ENCODE measurements around the gene SSU72.
A peak's percentile ranks its signal among the peaks of the same experiment; 100 is the strongest.

Gene SSU72

GRCh38 chr1:1564268-1564667, 10.4 kb downstream of the SSU72 start:
- Histone ChIP-seq H3K27me3 (ENCODE audit: insufficient read depth, low read length) (no peaks in the 10 kb centered on the region), H3K36me3 (ENCODE audit: control insufficient read depth in 1 of 2, insufficient read depth in 2 of 2, low read length in 2 of 2) (peaks cover 50 to 58% of the 10 kb centered on the region in 2 experiments), H4K91ac (ENCODE audit: low read depth, low read length) (no peak overlapping the region)

GRCh38 chr1:1563688-1564087, 11.0 kb downstream of the SSU72 start:
- H3K79me1 ChIP-seq (ENCODE audit: low read length) = no peaks in the 10 kb centered on the region
- H3K4ac ChIP-seq (ENCODE audit: low read depth, low read length) = peak overlapping the region; percentile 22
- WGBS (ENCODE audit: extremely low coverage, insufficient coverage, insufficient read length) = no CpG with 5 or more reads among the region's 12 CpGs
- H3K27me3 ChIP-seq (ENCODE audit: insufficient read depth, low read length) = no peaks in the 10 kb centered on the region
- no peak overlapping the region for H3K23ac ChIP-seq (ENCODE audit: low read length)
- no peaks in the 10 kb centered on the region for H3K9me3 ChIP-seq (ENCODE audit: insufficient read depth, low read depth, low read length)
- no peak overlapping the region for H4K8ac ChIP-seq (ENCODE audit: low read depth, low read length)
- no peak overlapping the region for H2BK12ac ChIP-seq (ENCODE audit: low read length)
- H3K79me2 ChIP-seq (ENCODE audit: control insufficient read depth, insufficient read depth, low read length, poor library complexity) = peaks cover 13% of the 10 kb centered on the region
- H3K36me3 ChIP-seq (ENCODE audit: control insufficient read depth in 1 of 2, insufficient read depth in 2 of 2, low read length in 2 of 2) = peaks cover 48 to 58% of the 10 kb centered on the region in 2 experiments
- H3K4me2 ChIP-seq (ENCODE audit: low read length) = no peak overlapping the region
- H2AFZ ChIP-seq (ENCODE audit: insufficient read depth, low read length, poor library complexity) = no peak overlapping the region
- H2BK5ac ChIP-seq (ENCODE audit: low read depth, low read length, poor library complexity) = no peak overlapping the region
- no peak overlapping the region for H4K91ac ChIP-seq (ENCODE audit: low read depth, low read length)
- peaks cover 2% of the 10 kb centered on the region in 2 experiments for H3K4me1 ChIP-seq (ENCODE audit: control insufficient read depth in 1 of 2, insufficient read depth in 2 of 2, low read length in 2 of 2)
- no peak overlapping the region for H3K27ac ChIP-seq (ENCODE audit: low read depth, low read length)
- no peak overlapping the region for H3K14ac ChIP-seq (ENCODE audit: low read length)
- H2AK5ac ChIP-seq (ENCODE audit: low read length) = no peak overlapping the region
- H3K9ac ChIP-seq (ENCODE audit: low read length) = no peak overlapping the region
- no peak overlapping the region for H3K4me3 ChIP-seq (ENCODE audit: low read depth, low read length)
- no peak for DNase-seq
- no peak overlapping the region for H2BK120ac ChIP-seq (ENCODE audit: insufficient read depth, low read length, poor library complexity)
- H4K12ac ChIP-seq (ENCODE audit: low read depth, low read length) = no peak overlapping the region
- H3K18ac ChIP-seq (ENCODE audit: low read length) = no peak overlapping the region

More at GRCh38 chr1:1564268-1564667, 10.4 kb downstream of the SSU72 start:
- Histone ChIP-seq H3K27ac (ENCODE audit: low read depth, low read length) (no peak overlapping the region), H3K4me3 (ENCODE audit: low read depth, low read length) (no peak overlapping the region), H3K23ac (ENCODE audit: low read length) (no peak overlapping the region), H3K18ac (ENCODE audit: low read length) (peak overlapping the region; percentile 5), H3K4me1 (ENCODE audit: control insufficient read depth in 1 of 2, insufficient read depth in 2 of 2, low read length in 2 of 2) (no peaks in the 10 kb centered on the region), H2AFZ (ENCODE audit: insufficient read depth, low read length, poor library complexity) (no peak overlapping the region), H2BK5ac (ENCODE audit: low read depth, low read length, poor library complexity) (no peak overlapping the region), H3K79me2 (ENCODE audit: control insufficient read depth, insufficient read depth, low read length, poor library complexity) (peaks cover 13% of the 10 kb centered on the region), H3K9ac (ENCODE audit: low read length) (no peak overlapping the region), H2AK5ac (ENCODE audit: low read length) (no peak overlapping the region), H3K14ac (ENCODE audit: low read length) (no peak overlapping the region), H2BK120ac (ENCODE audit: insufficient read depth, low read length, poor library complexity) (no peak overlapping the region), H3K79me1 (ENCODE audit: low read length) (no peaks in the 10 kb centered on the region), H3K9me3 (ENCODE audit: insufficient read depth, low read depth, low read length) (no peaks in the 10 kb centered on the region), H3K4ac (ENCODE audit: low read depth, low read length) (no peak overlapping the region), H4K12ac (ENCODE audit: low read depth, low read length) (no peak overlapping the region), H2BK12ac (ENCODE audit: low read length) (no peak overlapping the region), H3K4me2 (ENCODE audit: low read length) (no peak overlapping the region), H4K8ac (ENCODE audit: low read depth, low read length) (no peak overlapping the region)
- no peak for DNase-seq
- no CpG with 5 or more reads among the region's 19 CpGs for WGBS (ENCODE audit: extremely low coverage, insufficient coverage, insufficient read length)

- H3K23ac ChIP-seq (ENCODE audit: low read length) = no peak overlapping the region
- H3K27me3 ChIP-seq (ENCODE audit: insufficient read depth, low read length) = no peaks in the 10 kb centered on the region
- H3K4me3 ChIP-seq (ENCODE audit: low read depth, low read length) = no peak overlapping the region
- no peak overlapping the region for H2BK12ac ChIP-seq (ENCODE audit: low read length)
- H4K91ac ChIP-seq (ENCODE audit: low read depth, low read length) = no peak overlapping the region
- no peak overlapping the region for H2AFZ ChIP-seq (ENCODE audit: insufficient read depth, low read length, poor library complexity)
- no peak overlapping the region for H4K8ac ChIP-seq (ENCODE audit: low read depth, low read length)
- H3K18ac ChIP-seq (ENCODE audit: low read length) = no peak overlapping the region
- H3K9ac ChIP-seq (ENCODE audit: low read length) = no peak overlapping the region
- H3K79me2 ChIP-seq (ENCODE audit: control insufficient read depth, insufficient read depth, low read length, poor library complexity) = peaks cover 10% of the 10 kb centered on the region
- no peak overlapping the region for H3K27ac ChIP-seq (ENCODE audit: low read depth, low read length)
- H3K4me1 ChIP-seq (ENCODE audit: control insufficient read depth in 1 of 2, insufficient read depth in 2 of 2, low read length in 2 of 2) = peaks cover 2% of the 10 kb centered on the region in 2 experiments
- H2BK120ac ChIP-seq (ENCODE audit: insufficient read depth, low read length, poor library complexity) = no peak overlapping the region
- H2AK5ac ChIP-seq (ENCODE audit: low read length) = no peak overlapping the region
- H4K12ac ChIP-seq (ENCODE audit: low read depth, low read length) = no peak overlapping the region
- no peak overlapping the region for H2BK5ac ChIP-seq (ENCODE audit: low read depth, low read length, poor library complexity)
- no peaks in the 10 kb centered on the region for H3K79me1 ChIP-seq (ENCODE audit: low read length)
- WGBS (ENCODE audit: extremely low coverage, insufficient coverage, insufficient read length) = no CpG with 5 or more reads among the region's 21 CpGs
- no peak overlapping the region for H3K4me2 ChIP-seq (ENCODE audit: low read length)
- H3K4ac ChIP-seq (ENCODE audit: low read depth, low read length) = no peak overlapping the region
- peaks cover 48 to 59% of the 10 kb centered on the region in 2 experiments for H3K36me3 ChIP-seq (ENCODE audit: control insufficient read depth in 1 of 2, insufficient read depth in 2 of 2, low read length in 2 of 2)
- no peak for DNase-seq
- no peaks in the 10 kb centered on the region for H3K9me3 ChIP-seq (ENCODE audit: insufficient read depth, low read depth, low read length)
- H3K14ac ChIP-seq (ENCODE audit: low read length) = no peak overlapping the region
Observed at GRCh38 chr1:1562556-1563195, 12.0 kb downstream of the SSU72 start.

- Histone ChIP-seq H4K12ac (ENCODE audit: low read depth, low read length) (no peak overlapping the region), H3K4me1 (ENCODE audit: control insufficient read depth in 1 of 2, insufficient read depth in 2 of 2, low read length in 2 of 2) (peaks cover 2% of the 10 kb centered on the region in 2 experiments), H4K91ac (ENCODE audit: low read depth, low read length) (no peak overlapping the region), H3K4ac (ENCODE audit: low read depth, low read length) (no peak overlapping the region), H2BK120ac (ENCODE audit: insufficient read depth, low read length, poor library complexity) (no peak overlapping the region), H3K9me3 (ENCODE audit: insufficient read depth, low read depth, low read length) (no peaks in the 10 kb centered on the region), H2BK5ac (ENCODE audit: low read depth, low read length, poor library complexity) (no peak overlapping the region), H3K14ac (ENCODE audit: low read length) (no peak overlapping the region), H3K79me2 (ENCODE audit: control insufficient read depth, insufficient read depth, low read length, poor library complexity) (peaks cover 5% of the 10 kb centered on the region), H3K36me3 (ENCODE audit: control insufficient read depth in 1 of 2, insufficient read depth in 2 of 2, low read length in 2 of 2) (peaks cover 44 to 57% of the 10 kb centered on the region in 2 experiments), H4K8ac (ENCODE audit: low read depth, low read length) (no peak overlapping the region), H3K4me2 (ENCODE audit: low read length) (no peak overlapping the region), H2BK12ac (ENCODE audit: low read length) (no peak overlapping the region), H3K79me1 (ENCODE audit: low read length) (no peaks in the 10 kb centered on the region), H3K4me3 (ENCODE audit: low read depth, low read length) (no peak overlapping the region), H3K23ac (ENCODE audit: low read length) (no peak overlapping the region), H3K27ac (ENCODE audit: low read depth, low read length) (no peak overlapping the region), H2AK5ac (ENCODE audit: low read length) (no peak overlapping the region), H2AFZ (ENCODE audit: insufficient read depth, low read length, poor library complexity) (no peak overlapping the region), H3K27me3 (ENCODE audit: insufficient read depth, low read length) (no peaks in the 10 kb centered on the region), H3K9ac (ENCODE audit: low read length) (no peak overlapping the region), H3K18ac (ENCODE audit: low read length) (no peak overlapping the region)
- DNase-seq = no peak
- WGBS (ENCODE audit: extremely low coverage, insufficient coverage, insufficient read length) = no CpG with 5 or more reads among the region's 15 CpGs
Observed at GRCh38 chr1:1561801-1562470, 12.7 kb downstream of the SSU72 start.
